Measurements from ENCODE around the gene PGBD1. TPM values are rescaled to one million over a fixed set of nuclear protein-coding genes. Genes with fewer than 3 reads are reported as not detected.

PGBD1 gene
- total and polyA plus RNA-seq, 2 of the 8 experiments (the other 6 are each of a cell fraction or from before 2014, with no cell fraction given): 2.5 to 9.2 TPM

GRCh38 chr6:28282926-28283325 is 1.6 kb downstream of the PGBD1 start:
- Histone ChIP-seq H4K20me1 (replicated peaks in 1 of 2; ENCODE audit: control insufficient read depth in 1 of 2, insufficient read depth in 2 of 2, low read length in 2 of 2) (no peaks in the 10 kb centered on the region), H3K79me2 (ENCODE audit: control insufficient read depth in 1 of 2, insufficient read depth in 2 of 2, low read length in 2 of 2) (peaks cover 0 to 19% of the 10 kb centered on the region in 2 experiments; a peak in 2 of 4 replicates), H4K91ac (replicated peaks; ENCODE audit: insufficient read length, low read length) (no peak overlapping the region), H2AFZ (ENCODE audit: low read length) (no peak overlapping the region), H3K23ac (ENCODE audit: insufficient read length) (no peak overlapping the region), H2BK5ac (ENCODE audit: low read depth, low read length) (no peak overlapping the region), H3K23me2 (ENCODE audit: low read depth, low read length) (no peaks in the 10 kb centered on the region), H4K5ac (ENCODE audit: insufficient read length, low read depth, low read length) (no peak overlapping the region), H3K27me3 (replicated peaks in 1 of 4; ENCODE audit: control insufficient read depth in 3 of 4, extremely low read depth in 1 of 4, insufficient read depth in 3 of 4, low read length in 3 of 4) (no peaks in the 10 kb centered on the region), H3K56ac (replicated peaks; ENCODE audit: insufficient read length, low read depth, low read length) (no peak overlapping the region), H3K4ac (replicated peaks; ENCODE audit: insufficient read length, low read depth, low read length) (no peak overlapping the region), H3K18ac (ENCODE audit: extremely low read depth, low read length) (no peak overlapping the region), H3K4me1 (replicated peaks in 1 of 4; ENCODE audit: control insufficient read depth in 3 of 4, insufficient read depth in 4 of 4, low read length in 3 of 4) (peaks cover 0 to 2% (median 0%) of the 10 kb centered on the region in 4 experiments; a peak in 2 of 7 replicates), H2BK12ac (ENCODE audit: low read depth, low read length) (no peak overlapping the region), H2BK15ac (ENCODE audit: low read length) (no peak overlapping the region), H2BK20ac (ENCODE audit: low read length) (no peak overlapping the region), H4K8ac (ENCODE audit: extremely low read depth, insufficient read depth, low read length) (no peak overlapping the region), H3K36me3 (ENCODE audit: control insufficient read depth in 2 of 4, insufficient read depth in 4 of 4, low read length in 3 of 4) (peaks cover 2 to 29% (median 12%) of the 10 kb centered on the region in 4 experiments; a peak in 6 of 8 replicates), H2BK120ac (replicated peaks; ENCODE audit: low read depth, low read length) (no peak overlapping the region), H3K4me2 (ENCODE audit: insufficient read depth in 1 of 2, low read depth in 2 of 2, low read length in 2 of 2) (peak overlapping the region; percentile 72 to 79; a peak in 3 of 4 replicates), H3K4me3 (ENCODE audit: extremely low read depth in 1 of 4, insufficient read depth in 2 of 4, low read depth in 3 of 4, low read length in 4 of 4) (peak overlapping the region in 2 of 4 experiments; percentile 61 to 81; a peak in 3 of 8 replicates), H3K14ac (ENCODE audit: insufficient read length) (no peak overlapping the region), H3K9me3 (ENCODE audit: insufficient read depth in 2 of 2, low read depth in 1 of 2, low read length in 1 of 2) (no peaks in the 10 kb centered on the region), H3K9ac (replicated peaks in 1 of 4; ENCODE audit: extremely low read depth in 1 of 4, low read depth in 3 of 4, low read length in 3 of 4) (no peak overlapping the region), H2AK5ac (ENCODE audit: low read depth, low read length) (no peak overlapping the region), H3K79me1 (ENCODE audit: low read depth, low read length) (0 out of 2 replicates have a peak, but pooled peaks cover 3% of the 10 kb centered on the region), H3K27ac (ENCODE audit: low read depth, low read length) (no peak overlapping the region)
- POLR2A ChIA-PET (ENCODE audit: partially characterized antibody): interaction anchor here (0.7 to 2.1 kb wide), 6 partner anchors 16 to 73 kb away, joined by 3 to 13 read pairs (median 5); partner anchors contain the start of genes ZSCAN26 and ZSCAN31
- CTCF ChIA-PET (ENCODE audit: partially characterized antibody): interaction anchor here (0.6 to 2.0 kb wide), 4 partner anchors 30 to 74 kb away, joined by 3 to 6 read pairs (median 4); partner anchors contain the start of gene ZSCAN31
- FAIRE-seq (no peak), DNase-seq (ENCODE audit: low read depth in 1 of 2, low spot score in 2 of 2) (no peak)
- 91% methylated on average over 2 of the region's 2 CpGs; no CpG with 5 or more reads in 1 of the 2 experiments for WGBS, 2 experiments (ENCODE audit: extremely low coverage in 1 of 2, insufficient coverage in 1 of 2, insufficient read length in 1 of 2, insufficient replicate concordance in 2 of 2, low coverage in 1 of 2, low lambda C conversion rate in 2 of 2, missing lambda C conversion rate in 1 of 2)
- TF ChIP-seq SIX5 (IDR thresholded peaks at IDR 0.05; ENCODE audit: low read depth, low read length) (no peak), USF2 (IDR thresholded peaks at IDR 0.05; ENCODE audit: low read length) (no peak), RBBP5 (IDR thresholded peaks at IDR 0.05; ENCODE audit: borderline replicate concordance, low read depth, low read length) (no peak), CBX8 (IDR thresholded peaks at IDR 0.05; ENCODE audit: borderline replicate concordance, low read depth, low read length) (no peak), HDAC2 (IDR thresholded peaks at IDR 0.05; ENCODE audit: borderline replicate concordance in 1 of 2, low read depth in 2 of 2, low read length in 2 of 2) (no peak), HDAC6 (IDR thresholded peaks at IDR 0.05; ENCODE audit: low read depth, low read length) (no peak), BACH1 (IDR thresholded peaks at IDR 0.05; ENCODE audit: low read length) (no peak), BCL11A (IDR thresholded peaks at IDR 0.05; ENCODE audit: low read depth in 2 of 2, low read length in 2 of 2) (no peak), YY1 (IDR thresholded peaks at IDR 0.05; ENCODE audit: low read depth, low read length) (no peak), TEAD4 (IDR thresholded peaks at IDR 0.05; ENCODE audit: low read depth, low read length) (no peak), KDM4A (IDR thresholded peaks at IDR 0.05; ENCODE audit: low read depth, low read length, severe bottlenecking) (no peak), CHD1 (IDR thresholded peaks at IDR 0.05; ENCODE audit: low read depth, low read length) (no peak), MAFK (IDR thresholded peaks at IDR 0.05; ENCODE audit: low read depth, low read length) (no peak)

Data from H1 (cell line).